ENCODE measurements around the gene MAP4K5.

The MAP4K5 gene

GRCh38 chr14:50380455-50380854 lies 151.9 kb downstream of the MAP4K5 start:
- H3K4me3 ChIP-seq (ENCODE audit: low read depth, low read length): no peak overlapping the region
- no peak for DNase-seq (ENCODE audit: low read depth)
- no peak for TF ChIP-seq CTCF (IDR thresholded peaks at IDR 0.05; ENCODE audit: insufficient read depth, low read depth, low read length, missing control alignments)

- no peak for TF ChIP-seq CTCF (IDR thresholded peaks at IDR 0.05; ENCODE audit: insufficient read depth, low read depth, low read length, missing control alignments)
- no peak overlapping the region for H3K4me3 ChIP-seq (ENCODE audit: low read depth, low read length)
- DNase-seq (ENCODE audit: low read depth): no peak
Measured at GRCh38 chr14:50379563-50379962, 152.8 kb downstream of the MAP4K5 start.

DNA sequence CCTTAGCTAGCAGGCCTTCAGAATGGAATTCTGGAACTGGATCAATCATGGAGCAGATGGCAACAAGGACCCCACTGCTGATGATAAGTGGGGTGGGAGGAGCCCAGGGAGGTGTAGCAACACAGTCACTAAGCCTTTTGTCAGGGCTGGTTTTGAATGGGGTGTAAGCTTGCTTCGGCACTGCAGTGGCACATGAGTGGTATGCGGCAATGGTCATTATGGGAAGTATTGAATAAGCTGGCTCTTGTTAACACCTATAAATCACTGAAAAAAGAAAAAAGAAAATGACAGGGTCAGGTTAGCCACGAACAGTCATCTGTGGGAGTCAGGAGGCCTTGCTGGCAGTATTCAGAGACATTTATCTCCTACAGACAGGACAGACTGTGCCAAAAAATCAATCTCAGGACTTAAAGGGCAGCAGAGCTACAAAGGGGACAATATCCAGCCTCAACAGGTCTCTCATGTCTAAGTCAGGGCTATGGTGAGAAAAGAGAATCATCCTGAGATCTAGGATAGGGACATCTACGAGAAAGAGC lies 154.8 kb downstream of the MAP4K5 start:
- TF ChIP-seq CTCF (IDR thresholded peaks at IDR 0.05; ENCODE audit: insufficient read depth, low read depth, low read length, missing control alignments): no peak
- no peak for DNase-seq (ENCODE audit: low read depth)

GRCh38 chr14:50375760-50376159 lies 156.6 kb downstream of the MAP4K5 start:
- TF ChIP-seq CTCF (IDR thresholded peaks at IDR 0.05; ENCODE audit: insufficient read depth, low read depth, low read length, missing control alignments): no peak
- H3K4me3 ChIP-seq (ENCODE audit: low read depth, low read length): no peak overlapping the region
- no peak for DNase-seq (ENCODE audit: low read depth)

More for the DNA sequence above, 154.8 kb downstream of the MAP4K5 start:
- H3K4me3 ChIP-seq (ENCODE audit: low read depth, low read length): no peak overlapping the region

DNA sequence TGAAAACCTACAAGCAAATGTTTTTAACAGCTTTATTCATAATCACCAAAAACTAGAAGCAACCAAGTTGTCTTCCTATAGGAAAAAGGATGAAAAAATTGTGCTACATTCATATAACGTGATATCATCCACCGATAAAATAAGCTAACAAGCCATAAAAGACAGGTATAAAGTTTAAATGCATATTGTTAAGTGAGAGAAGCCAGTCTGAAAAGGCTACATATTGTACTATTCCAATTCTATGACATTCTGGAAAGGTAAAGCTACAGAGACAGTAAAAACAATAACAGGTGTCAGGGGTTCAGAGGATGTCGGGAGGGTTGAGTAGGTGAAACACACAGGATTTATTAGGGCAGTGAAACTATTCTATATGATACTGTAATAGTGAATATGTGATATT lies 158.4 kb downstream of the MAP4K5 start:
- TF ChIP-seq CTCF (IDR thresholded peaks at IDR 0.05; ENCODE audit: insufficient read depth, low read depth, low read length, missing control alignments): no peak
- no peak overlapping the region for H3K4me3 ChIP-seq (ENCODE audit: low read depth, low read length)
- no peak for DNase-seq (ENCODE audit: low read depth)

DNA sequence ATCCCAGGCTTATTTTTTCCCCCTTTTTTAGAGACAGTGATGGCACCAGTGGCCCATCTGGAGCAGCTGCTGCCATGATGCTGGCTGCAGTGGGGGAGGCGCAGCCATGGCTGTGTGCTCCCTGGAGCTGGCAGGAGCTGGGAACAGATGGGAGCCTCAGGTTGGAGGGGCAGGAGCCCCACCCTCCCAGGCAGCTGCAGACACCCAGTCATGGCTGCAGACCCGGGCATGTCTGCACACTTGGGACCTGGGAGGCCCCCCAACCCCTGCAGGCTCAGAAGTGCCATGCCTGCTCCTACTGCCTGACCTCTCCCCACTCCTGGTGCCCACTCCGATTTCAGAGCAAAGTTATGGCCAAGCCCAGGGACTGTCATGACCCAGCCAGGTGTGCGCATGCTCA lies 160.8 kb downstream of the MAP4K5 start:
- no peak for TF ChIP-seq CTCF (IDR thresholded peaks at IDR 0.05; ENCODE audit: insufficient read depth, low read depth, low read length, missing control alignments)

More for the DNA sequence above, 160.8 kb downstream of the MAP4K5 start:
- no peak for DNase-seq (ENCODE audit: low read depth)
- H3K4me3 ChIP-seq (ENCODE audit: low read depth, low read length): no peak overlapping the region
